Endodermal cell (in vitro differentiated cells): ENCODE results near the gene RNF123. TPM values are rescaled to one million over a fixed set of nuclear protein-coding genes. Genes with fewer than 3 reads are reported as not detected.

ENCODE experiments used
- DNase-seq: peaks from one replicate; pipeline ENCODE4 v3.0.0-alpha.2; 2017
- H3K27ac ChIP-seq: 2 replicates; pipeline ENCODE4 v1.5.1; 2013; ENCODE audit warnings: mild to moderate bottlenecking, low read depth, low read length, moderate library complexity
- H3K27me3 ChIP-seq: 2 replicates; pipeline ENCODE4 v1.6.1; 2013; ENCODE audit warnings: mild to moderate bottlenecking, low read length, moderate library complexity; ENCODE audit not compliant: insufficient read depth, control insufficient read depth, poor library complexity, severe bottlenecking
- H3K36me3 ChIP-seq: 2 replicates; pipeline ENCODE4 v1.7.0; 2013; ENCODE audit warnings: mild to moderate bottlenecking, low read length, moderate library complexity; ENCODE audit not compliant: control insufficient read depth, insufficient read depth
- H3K4me1 ChIP-seq: one replicate; pipeline ENCODE4 v1.7.0; 2013; ENCODE audit warnings: low read length; ENCODE audit not compliant: control insufficient read depth, insufficient read depth
- H3K4me3 ChIP-seq: 2 replicates; pipeline ENCODE4 v1.5.1; 2013; ENCODE audit warnings: mild to moderate bottlenecking, low read length, moderate library complexity
- H3K9ac ChIP-seq: 2 replicates; pipeline ENCODE4 v1.6.1; 2013; ENCODE audit warnings: mild to moderate bottlenecking, low read length, moderate library complexity; ENCODE audit not compliant: poor library complexity, severe bottlenecking; ENCODE audit errors: extremely low read depth
- H3K9me3 ChIP-seq: 2 replicates; pipeline ENCODE4 v1.6.1; 2013; ENCODE audit warnings: mild to moderate bottlenecking, low read length, moderate library complexity; ENCODE audit not compliant: control insufficient read depth
- H3K27ac Mint-ChIP-seq: 2 replicates; pipeline ENCODE4 v1.8.0; 2020; ENCODE audit warnings: mixed read lengths
- H3K27me3 Mint-ChIP-seq: 2 replicates; pipeline ENCODE4 v1.8.0; 2021; ENCODE audit warnings: mild to moderate bottlenecking, mixed read lengths; ENCODE audit not compliant: insufficient read depth
- H3K36me3 Mint-ChIP-seq: 2 replicates; pipeline ENCODE4 v1.8.0; 2020; ENCODE audit warnings: low read depth, mixed read lengths
- H3K4me1 Mint-ChIP-seq: 2 replicates; pipeline ENCODE4 v1.8.0; 2020; ENCODE audit warnings: mixed read lengths
- H3K4me3 Mint-ChIP-seq: 2 replicates; pipeline ENCODE4 v1.8.0; 2020; ENCODE audit warnings: mild to moderate bottlenecking, moderate library complexity, mixed read lengths
- H3K9me3 Mint-ChIP-seq: 2 replicates; pipeline ENCODE4 v1.8.0; 2020; ENCODE audit warnings: mild to moderate bottlenecking, mixed read lengths
- CTCF ChIP-seq: fragments of 200-600 bp; sonication (generic); conservative IDR thresholded peaks from 2 replicates; pipeline ENCODE4 v1.5.0; 2021; ENCODE audit warnings: antibody characterized with exemption, mild to moderate bottlenecking
- WGBS, 2 experiments: methylation state at CpG; one replicate each; pipeline versions ENCODE4 v1.1.5 to v1.1.7; 2013; ENCODE audit warnings: missing lambda C conversion rate in 2 of 2, mixed read lengths in 1 of 2; ENCODE audit not compliant: insufficient coverage in 1 of 2, insufficient read length in 1 of 2; 5-methylcytosine and 5-hydroxymethylcytosine counted together
- total RNA-seq, 2 donors: library from RNA; stranded (reverse); fragmentation: NEBNext Ultra II Directional in 1 of 2; extraction: Animal tissue kit (Norgen Biotek cat#: 25700) in 1 of 2; gene quantifications; 2 replicates in 1 of 2; 3 replicates in 1 of 2; pipeline ENCODE4 v1.2.1, GENCODE V29; 2021

The RNF123 gene
- total RNA-seq, 2 donors from 2014 or later: 47.3 to 47.6 TPM

- H3K4me3 ChIP-seq: no peak overlapping the region
- 60 to 97% methylated on average over 1 of the region's 1 CpG for whole genome bisulfite sequencing, 2 experiments
- H3K9me3 Mint-ChIP-seq: no peaks in the 10 kb centered on the region
Measured at GRCh38 chr3:49650177-49650576, 39.2 kb upstream of the RNF123 start.

GRCh38 chr3:49650637-49651036 lies 38.7 kb upstream of the RNF123 start:
- no peaks in the 10 kb centered on the region for H3K36me3 ChIP-seq
- 79 to 85% methylated on average over 5 to 8 of the region's 8 CpGs for WGBS, 2 experiments
- H3K9me3 ChIP-seq: no peaks in the 10 kb centered on the region
- Mint-ChIP-seq H3K36me3 (no peaks in the 10 kb centered on the region), H3K27ac (no peak overlapping the region), H3K9me3 (no peaks in the 10 kb centered on the region), H3K4me3 (no peak overlapping the region), H3K27me3 (no peaks in the 10 kb centered on the region), H3K4me1 (no peaks in the 10 kb centered on the region)
- no peaks in the 10 kb centered on the region for H3K27me3 ChIP-seq
- no peak for DNase-seq
- TF ChIP-seq CTCF: no peak
- H3K27ac ChIP-seq: no peak overlapping the region
- H3K4me1 ChIP-seq: no peaks in the 10 kb centered on the region
- no peak overlapping the region for H3K4me3 ChIP-seq
- H3K9ac ChIP-seq: no peak overlapping the region

More at GRCh38 chr3:49650177-49650576, 39.2 kb upstream of the RNF123 start:
- H3K27me3 ChIP-seq: no peaks in the 10 kb centered on the region
- no peaks in the 10 kb centered on the region for H3K9me3 ChIP-seq
- H3K27ac ChIP-seq: no peak overlapping the region
- no peak overlapping the region for H3K4me3 Mint-ChIP-seq
- H3K4me1 Mint-ChIP-seq: no peaks in the 10 kb centered on the region
- no peaks in the 10 kb centered on the region for H3K36me3 ChIP-seq
- no peak for DNase-seq
- no peak for TF ChIP-seq CTCF
- peak overlapping the region; percentile 3 for H3K27ac Mint-ChIP-seq
- no peaks in the 10 kb centered on the region for H3K27me3 Mint-ChIP-seq
- H3K36me3 Mint-ChIP-seq: no peaks in the 10 kb centered on the region
- no peak overlapping the region for H3K9ac ChIP-seq
- no peaks in the 10 kb centered on the region for H3K4me1 ChIP-seq

DNA sequence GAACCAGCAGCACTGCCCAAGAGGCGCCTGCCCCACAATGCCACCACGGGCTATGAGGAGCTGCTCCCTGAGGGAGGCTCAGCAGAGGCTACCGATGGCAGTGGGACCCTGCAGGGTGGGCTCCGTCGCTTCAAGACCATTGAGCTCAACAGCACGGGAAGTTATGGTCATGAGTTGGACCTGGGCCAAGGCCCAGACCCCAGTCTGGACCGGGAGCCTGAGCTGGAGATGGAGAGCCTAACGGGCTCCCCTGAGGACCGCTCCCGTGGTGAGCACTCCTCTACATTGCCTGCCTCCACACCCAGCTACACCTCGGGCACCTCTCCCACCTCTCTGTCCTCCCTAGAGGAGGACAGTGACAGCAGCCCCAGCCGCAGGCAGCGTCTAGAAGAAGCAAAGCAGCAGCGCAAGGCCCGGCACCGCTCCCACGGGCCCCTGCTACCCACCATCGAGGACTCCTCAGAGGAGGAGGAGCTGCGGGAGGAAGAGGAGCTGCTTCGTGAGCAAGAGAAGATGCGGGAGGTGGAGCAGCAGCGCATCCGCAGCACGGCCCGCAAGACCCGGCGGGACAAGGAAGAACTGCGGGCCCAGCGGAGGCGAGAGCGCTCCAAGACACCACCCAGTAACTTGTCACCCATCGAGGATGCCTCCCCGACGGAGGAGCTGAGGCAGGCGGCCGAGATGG lies 37.0 kb upstream of the RNF123 start:
- no peak overlapping the region for H3K4me3 ChIP-seq
- H3K27ac ChIP-seq: no peak overlapping the region
- Mint-ChIP-seq H3K27me3 (no peaks in the 10 kb centered on the region), H3K27ac (no peak overlapping the region), H3K36me3 (no peaks in the 10 kb centered on the region), H3K4me1 (no peaks in the 10 kb centered on the region), H3K9me3 (no peaks in the 10 kb centered on the region), H3K4me3 (no peak overlapping the region)
- WGBS, 2 experiments: 91 to 93% methylated on average over 21 to 36 of the region's 36 CpGs
- TF ChIP-seq CTCF: no peak
- no peaks in the 10 kb centered on the region for H3K9me3 ChIP-seq
- H3K9ac ChIP-seq: no peak overlapping the region
- H3K4me1 ChIP-seq: no peaks in the 10 kb centered on the region
- DNase-seq: no peak
- no peaks in the 10 kb centered on the region for H3K27me3 ChIP-seq
- H3K36me3 ChIP-seq: no peaks in the 10 kb centered on the region
